Esophagus muscularis mucosa (tissue), 4 donors: ENCODE data around the gene MAT1A. TPM values are rescaled to one million over a fixed set of nuclear protein-coding genes. Genes with fewer than 3 reads are reported as not detected.

Experiments
- DNase-seq: peaks from one replicate; pipeline ENCODE4 v3.0.0-alpha.2; 2017; ENCODE audit errors: extremely low spot score
- H3K27ac ChIP-seq, 4 donors: fragments of 200-600 bp; sonication (generic); replicated peaks in 1 of 4; 1 replicate in 3 of 4; 2 replicates in 1 of 4; pipeline ENCODE4 v1.5.1; 2016 to 2019; ENCODE audit warnings: mild to moderate bottlenecking in 1 of 4
- H3K27me3 ChIP-seq, 4 donors: fragments of 200-600 bp; sonication (generic); one replicate each; pipeline versions ENCODE4 v1.5.1 to v1.6.0; 2016 to 2019
- H3K36me3 ChIP-seq, 4 donors: fragments of 200-600 bp; sonication (generic); one replicate each; pipeline ENCODE4 v1.5.1; 2016 to 2019
- H3K4me1 ChIP-seq, 4 donors: fragments of 200-600 bp; sonication (generic); one replicate each; pipeline ENCODE4 v1.5.1; 2016 to 2019
- H3K4me3 ChIP-seq, 4 donors: fragments of 200-600 bp; sonication (generic); 1 replicate in 2 of 4; 2 replicates in 2 of 4; pipeline ENCODE4 v1.5.1; 2016 to 2019; ENCODE audit warnings: mild to moderate bottlenecking in 4 of 4, moderate library complexity in 1 of 4
- H3K9me3 ChIP-seq, 4 donors: fragments of 200-600 bp; sonication (generic); 1 replicate in 3 of 4; 2 replicates in 1 of 4; pipeline ENCODE4 v1.5.1; 2016 to 2019
- CTCF ChIP-seq, 3 experiments: fragments of 200-600 bp in 2 of 3; fragments of 450-650 bp in 1 of 3; sonication (generic) in 2 of 3; IDR thresholded peaks; one replicate each; pipeline ENCODE4 v1.5.1; 2017 to 2019; ENCODE audit warnings: antibody characterized with exemption in 3 of 3, mild to moderate bottlenecking in 2 of 3, moderate library complexity in 1 of 3
- EP300 ChIP-seq: sonication (generic); formaldehyde crosslinking; IDR thresholded peaks from one replicate; pipeline ENCODE4 v1.6.1; 2017; ENCODE audit warnings: antibody characterized with exemption
- POLR2A ChIP-seq: fragments of 450-650 bp; IDR thresholded peaks from one replicate; pipeline ENCODE4 v1.6.1; 2017; ENCODE audit warnings: antibody characterized with exemption, moderate library complexity, mild to moderate bottlenecking, low read depth
- POLR2AphosphoS5 ChIP-seq, 2 donors: sonication (generic); formaldehyde crosslinking; IDR thresholded peaks; one replicate each; pipeline ENCODE4 v1.6.1; 2017; ENCODE audit warnings: antibody characterized with exemption in 2 of 2
- WGBS: methylation state at CpG from one replicate; pipeline ENCODE4 v1.1.5; 2018; 5-methylcytosine and 5-hydroxymethylcytosine counted together
- intact Hi-C: fragments of 100-400 bp; cut with DNase I; formaldehyde crosslinking; loops from one replicate; pipeline ENCODE4 v1.15.1; 2023
- total RNA-seq, 4 donors: library from RNA; depleted of rRNA; stranded (reverse); fragments of >200 nt; gene quantifications; one replicate each; pipeline versions ENCODE4 v1.1.0 to v1.2.1, GENCODE V29; 2016

Gene MAT1A
- total RNA-seq, 4 donors from 2014 or later, result not detected

DNA sequence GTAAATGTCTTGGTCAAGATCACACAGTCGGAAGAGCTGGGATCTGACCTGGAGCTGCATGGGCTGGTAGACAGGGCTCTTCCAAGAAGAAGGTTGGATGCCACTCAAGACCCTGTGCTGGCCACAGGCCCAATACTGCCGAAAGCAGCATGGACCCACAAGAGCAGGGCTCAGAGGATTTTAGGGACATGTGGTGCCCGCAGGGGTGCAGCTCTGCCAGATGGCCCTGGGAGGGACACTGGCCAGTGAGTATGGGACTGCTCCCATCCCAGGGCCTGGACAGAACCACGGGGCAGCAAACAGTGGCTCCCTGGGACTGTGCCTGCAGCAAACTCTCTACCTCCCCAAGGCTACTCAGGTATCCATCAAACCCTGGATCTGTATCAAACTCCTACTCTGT is 12.4 kb downstream of the MAT1A start:
- H3K27me3 ChIP-seq, result no peaks in the 10 kb centered on the region
- no peak for DNase-seq
- H3K27ac ChIP-seq, result no peak overlapping the region
- 100% methylated on average over 3 of the region's 4 CpGs for WGBS
- H3K4me3 ChIP-seq, result no peak overlapping the region
- intact Hi-C loops, result no loop called here
- no peaks in the 10 kb centered on the region for H3K36me3 ChIP-seq
- H3K9me3 ChIP-seq, result no peaks in the 10 kb centered on the region
- H3K4me1 ChIP-seq, result no peaks in the 10 kb centered on the region
- no peak for TF ChIP-seq EP300

DNA sequence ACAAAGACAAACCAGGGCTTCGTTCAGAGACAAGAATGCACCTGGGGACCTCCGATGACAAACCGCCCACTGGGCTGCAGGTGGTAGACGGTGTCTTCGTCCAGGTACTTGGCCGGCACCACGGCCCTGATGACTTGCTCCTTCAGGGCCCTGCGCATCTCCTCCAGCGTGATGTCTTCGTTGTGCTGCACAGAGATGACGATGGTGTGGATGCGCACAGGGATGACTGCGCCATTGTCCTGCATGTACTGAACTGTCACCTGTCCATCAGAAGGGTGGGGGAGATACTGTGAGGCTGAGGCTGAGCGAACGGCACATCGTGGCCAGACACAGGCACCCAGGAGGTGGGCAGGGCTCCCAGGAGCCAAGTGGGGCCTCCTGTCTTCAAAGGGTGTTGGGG is 13.1 kb downstream of the MAT1A start:
- WGBS, result 93% methylated on average over 14 of the region's 16 CpGs
- Histone ChIP-seq H3K9me3 (no peaks in the 10 kb centered on the region), H3K27me3 (no peaks in the 10 kb centered on the region), H3K4me3 (no peak overlapping the region), H3K27ac (no peak overlapping the region), H3K4me1 (no peaks in the 10 kb centered on the region), H3K36me3 (no peaks in the 10 kb centered on the region)
- no peak for TF ChIP-seq CTCF (IDR thresholded peaks at IDR 0.05)
- TF ChIP-seq EP300, result no peak
- TF ChIP-seq POLR2AphosphoS5 (IDR thresholded peaks at IDR 0.05), result no peak
- no peak for TF ChIP-seq POLR2A
- intact Hi-C loops, result no loop called here
- DNase-seq, result no peak

- Histone ChIP-seq H3K4me1 (no peaks in the 10 kb centered on the region), H3K9me3 (no peaks in the 10 kb centered on the region), H3K4me3 (no peak overlapping the region), H3K27ac (no peak overlapping the region), H3K36me3 (no peaks in the 10 kb centered on the region), H3K27me3 (no peaks in the 10 kb centered on the region)
- TF ChIP-seq POLR2AphosphoS5 (IDR thresholded peaks at IDR 0.05), result no peak
- TF ChIP-seq CTCF (IDR thresholded peaks at IDR 0.05), result no peak
- no peak for TF ChIP-seq EP300
- TF ChIP-seq POLR2A, result no peak
- intact Hi-C loops, result no loop called here
- no peak for DNase-seq
- 97% methylated on average over 6 of the region's 7 CpGs for WGBS
These were observed 13.7 kb downstream of the MAT1A start for GRCh38 chr10:80275756-80276155.

- no CpG with 5 or more reads among the region's 3 CpGs for WGBS
- no peak for TF ChIP-seq CTCF (IDR thresholded peaks at IDR 0.05)
- no peak for TF ChIP-seq POLR2A
- TF ChIP-seq POLR2AphosphoS5 (IDR thresholded peaks at IDR 0.05), result no peak
- TF ChIP-seq EP300, result no peak
- no peaks in the 10 kb centered on the region for H3K36me3 ChIP-seq
- H3K27ac ChIP-seq, result no peak overlapping the region
- intact Hi-C loops, result no loop called here
- no peaks in the 10 kb centered on the region for H3K4me1 ChIP-seq
- H3K27me3 ChIP-seq, result no peaks in the 10 kb centered on the region
- H3K4me3 ChIP-seq, result no peak overlapping the region
- no peak for DNase-seq
- H3K9me3 ChIP-seq, result no peaks in the 10 kb centered on the region
These were observed 14.3 kb downstream of the MAT1A start for GRCh38 chr10:80275135-80275498.

- no peaks in the 10 kb centered on the region for H3K4me1 ChIP-seq
- TF ChIP-seq POLR2A (no peak), POLR2AphosphoS5 (IDR thresholded peaks at IDR 0.05) (no peak), EP300 (no peak), CTCF (IDR thresholded peaks at IDR 0.05) (no peak)
- intact Hi-C loops, result no loop called here
- no peak for DNase-seq
- no peaks in the 10 kb centered on the region for H3K27me3 ChIP-seq
- H3K27ac ChIP-seq, result no peak overlapping the region
- no peak overlapping the region for H3K4me3 ChIP-seq
- whole genome bisulfite sequencing, result 91% methylated on average over 14 of the region's 18 CpGs
- H3K36me3 ChIP-seq, result no peaks in the 10 kb centered on the region
- H3K9me3 ChIP-seq, result no peaks in the 10 kb centered on the region
These were observed 14.9 kb downstream of the MAT1A start for GRCh38 chr10:80274396-80275134.
